ENCODE measurements around the gene OSTM1.
A peak's percentile ranks its signal among the peaks of the same experiment; 100 is the strongest.

OSTM1 gene, protein sequence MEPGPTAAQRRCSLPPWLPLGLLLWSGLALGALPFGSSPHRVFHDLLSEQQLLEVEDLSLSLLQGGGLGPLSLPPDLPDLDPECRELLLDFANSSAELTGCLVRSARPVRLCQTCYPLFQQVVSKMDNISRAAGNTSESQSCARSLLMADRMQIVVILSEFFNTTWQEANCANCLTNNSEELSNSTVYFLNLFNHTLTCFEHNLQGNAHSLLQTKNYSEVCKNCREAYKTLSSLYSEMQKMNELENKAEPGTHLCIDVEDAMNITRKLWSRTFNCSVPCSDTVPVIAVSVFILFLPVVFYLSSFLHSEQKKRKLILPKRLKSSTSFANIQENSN

DNA sequence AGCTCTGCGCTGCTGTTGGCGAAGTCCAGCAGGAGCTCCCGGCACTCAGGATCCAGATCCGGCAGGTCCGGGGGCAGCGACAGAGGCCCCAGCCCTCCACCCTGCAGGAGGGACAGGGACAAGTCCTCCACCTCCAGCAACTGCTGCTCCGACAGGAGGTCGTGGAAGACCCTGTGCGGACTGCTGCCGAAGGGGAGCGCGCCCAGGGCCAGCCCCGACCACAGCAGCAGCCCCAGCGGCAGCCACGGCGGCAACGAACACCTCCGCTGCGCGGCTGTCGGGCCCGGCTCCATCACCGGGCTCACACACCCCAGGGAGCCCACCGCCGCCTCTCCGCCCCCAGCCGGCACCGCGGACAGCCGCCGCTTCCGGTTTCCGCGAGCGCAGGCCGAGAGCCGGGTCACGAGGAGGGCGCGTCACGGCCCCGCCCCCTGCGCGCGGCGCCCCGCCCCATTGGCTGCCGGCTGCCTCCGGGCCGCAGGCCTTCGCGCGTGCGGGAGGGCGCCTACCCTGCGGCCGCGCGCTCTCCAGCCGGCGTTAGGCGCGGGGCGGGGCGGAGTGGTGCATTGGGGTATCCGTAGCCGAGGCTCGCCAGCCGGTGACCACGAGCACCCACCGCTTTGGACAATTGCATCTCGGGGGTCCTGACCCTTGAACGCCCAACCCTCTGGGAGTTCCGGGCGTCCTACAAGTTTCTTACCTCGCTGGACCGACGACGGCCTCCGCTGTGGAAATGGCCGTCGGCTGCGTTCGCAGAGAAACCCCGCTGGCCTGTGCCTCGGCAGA lies at the start of gene OSTM1:
TSS of gene OSTM1 (minus strand) at position 383 of the 786 bp plus-strand sequence. CDS start at position 293, 90 bp downstream.
- peak; percentile 84 for DNase-seq

DNA sequence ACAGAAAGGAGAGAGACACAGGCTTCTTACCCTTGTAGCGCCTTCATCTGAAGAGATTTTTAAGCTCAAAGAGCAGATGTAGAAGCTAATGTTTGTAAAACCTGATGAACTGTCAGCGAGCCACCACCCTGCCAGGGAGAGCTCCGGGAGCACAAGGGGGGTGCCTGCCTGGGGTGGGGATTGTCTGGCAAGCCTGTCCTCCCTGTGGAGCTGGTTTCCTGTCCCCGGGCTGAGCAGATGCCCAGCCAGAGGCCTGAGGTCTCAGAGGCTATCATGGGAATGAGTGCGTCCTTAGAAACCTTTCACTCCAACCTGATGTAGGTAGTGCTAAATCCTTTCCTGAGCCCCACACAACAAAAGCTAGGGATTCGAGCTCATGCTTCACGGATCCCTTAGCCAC lies 49.4 kb upstream of the OSTM1 start:
- no peak for DNase-seq

DNA sequence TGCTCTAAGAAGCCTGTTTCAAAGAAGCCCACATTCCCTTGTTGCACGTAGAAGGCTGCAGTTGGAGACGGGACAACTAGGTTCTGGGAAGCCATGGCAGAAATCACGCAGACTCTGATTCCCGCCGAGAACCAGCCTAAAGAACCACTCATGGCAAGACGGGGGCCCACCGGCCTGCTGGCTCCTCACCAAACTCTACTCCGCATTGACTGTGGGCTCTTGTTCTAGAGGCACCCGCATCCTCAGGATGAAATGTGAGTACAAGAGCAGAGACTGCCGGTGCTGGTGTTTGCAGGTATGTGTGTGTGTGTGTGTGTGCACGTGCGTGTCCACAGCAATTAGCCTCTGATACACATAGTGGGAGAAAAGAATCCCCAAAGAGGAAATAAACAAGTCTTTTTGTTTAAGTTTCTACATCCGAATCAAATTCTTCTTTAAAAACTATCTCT lies 49.0 kb upstream of the OSTM1 start:
- DNase-seq: no peak

DNA sequence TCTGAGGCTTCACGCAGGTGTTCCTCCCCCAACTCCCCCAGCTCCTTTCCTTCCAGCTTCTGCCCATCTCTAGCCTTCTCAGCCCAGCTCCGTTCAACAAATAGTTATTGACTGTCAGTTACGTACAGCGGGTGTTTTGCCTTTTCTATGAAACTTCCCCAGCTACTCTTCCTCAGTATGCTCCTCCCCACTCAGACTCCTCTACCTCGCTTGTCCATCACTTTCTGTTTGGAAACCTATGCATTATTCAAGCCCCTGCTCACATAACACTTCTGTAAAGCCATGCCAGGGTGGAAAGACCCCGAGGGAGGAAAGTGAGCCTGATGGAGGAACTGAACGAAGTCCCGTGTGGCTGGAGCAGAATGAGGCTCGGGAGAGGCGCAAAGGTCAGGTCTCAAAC lies 47.1 kb upstream of the OSTM1 start:
- no peak for DNase-seq

DNA sequence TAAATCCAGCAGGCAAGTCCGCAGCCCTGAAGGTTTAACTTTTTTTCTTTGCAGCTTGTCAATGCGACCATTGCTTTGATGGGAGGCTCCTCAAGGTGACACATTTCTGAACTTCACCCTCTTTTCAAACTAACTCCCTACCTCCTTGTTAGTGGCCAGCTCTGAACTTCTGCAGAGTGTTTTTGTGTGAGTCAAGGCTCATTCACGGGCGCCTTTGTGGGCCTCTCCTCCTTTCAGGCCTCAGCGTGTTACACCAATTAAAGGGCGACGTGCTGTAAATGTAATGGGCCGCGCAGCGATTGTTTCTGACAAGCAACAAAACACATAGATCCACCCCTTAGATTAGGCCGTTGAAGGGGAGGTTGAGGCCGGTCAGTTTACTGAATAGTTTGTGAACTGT lies 45.8 kb upstream of the OSTM1 start:
- no peak for DNase-seq

DNA sequence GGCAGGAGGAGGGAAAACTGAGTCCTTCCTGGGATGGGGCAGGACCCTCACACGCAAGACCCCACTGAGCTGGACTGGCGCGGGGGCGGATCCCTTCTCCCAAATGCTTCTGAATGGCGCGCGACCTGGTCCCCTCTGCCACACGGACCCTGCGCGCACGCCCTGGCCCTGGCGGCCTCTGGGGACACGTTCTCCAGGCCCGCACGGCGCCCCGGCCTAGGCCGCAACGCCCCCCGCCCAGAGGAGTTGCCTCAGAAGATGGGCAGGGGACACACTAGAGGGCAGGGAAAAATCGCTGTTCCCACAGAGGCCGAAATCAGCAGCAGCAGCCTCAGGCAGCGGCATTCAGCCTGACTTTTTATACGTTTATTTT lies 45.2 kb upstream of the OSTM1 start:
- DNase-seq: no peak

DNA sequence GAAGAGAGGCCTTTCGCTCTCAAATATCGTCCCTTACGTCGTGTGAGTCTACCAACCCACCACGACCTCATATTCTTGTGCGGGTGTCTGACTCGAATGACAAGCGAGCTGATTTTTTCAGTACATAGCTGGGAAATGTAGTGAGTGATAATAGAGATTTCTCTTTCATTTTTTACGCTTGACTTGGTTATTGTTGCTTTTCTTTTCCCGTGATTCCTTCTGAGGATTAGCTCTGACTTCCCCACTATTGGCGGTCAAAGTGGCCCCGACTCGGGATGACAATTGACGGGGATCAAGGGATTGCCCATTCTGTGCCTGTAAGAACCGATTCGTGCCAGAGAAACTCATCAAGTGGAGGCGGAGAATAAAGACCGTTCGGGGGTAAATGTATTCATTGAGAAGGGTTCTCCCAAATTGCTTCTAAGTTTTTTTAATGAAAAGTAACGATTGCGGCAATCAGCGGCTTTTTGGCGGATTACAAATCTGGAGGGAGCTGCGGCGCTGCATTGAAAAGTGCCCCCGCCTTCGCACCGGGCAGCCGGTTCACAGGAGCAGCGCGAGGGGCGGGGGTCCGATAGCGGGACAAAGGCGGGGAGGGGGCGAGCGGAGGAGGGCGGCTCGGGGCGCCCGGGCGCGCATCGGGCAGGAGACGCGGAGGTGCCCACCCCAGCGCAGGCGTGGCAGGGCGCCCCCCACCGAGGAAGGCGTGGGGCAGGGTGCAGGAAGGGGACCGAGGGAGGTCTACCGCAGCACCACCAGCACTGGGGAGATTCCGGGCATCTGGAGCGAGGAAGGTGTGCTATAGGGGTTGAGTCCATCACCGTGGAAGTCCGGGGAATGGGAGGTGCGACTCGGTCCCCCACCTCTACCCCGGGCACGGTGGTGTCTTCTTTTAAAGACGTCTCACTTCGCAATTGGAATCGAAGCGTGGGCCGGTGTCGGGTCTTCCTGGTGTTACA lies 44.5 kb upstream of the OSTM1 start:
- no peak for DNase-seq

DNA sequence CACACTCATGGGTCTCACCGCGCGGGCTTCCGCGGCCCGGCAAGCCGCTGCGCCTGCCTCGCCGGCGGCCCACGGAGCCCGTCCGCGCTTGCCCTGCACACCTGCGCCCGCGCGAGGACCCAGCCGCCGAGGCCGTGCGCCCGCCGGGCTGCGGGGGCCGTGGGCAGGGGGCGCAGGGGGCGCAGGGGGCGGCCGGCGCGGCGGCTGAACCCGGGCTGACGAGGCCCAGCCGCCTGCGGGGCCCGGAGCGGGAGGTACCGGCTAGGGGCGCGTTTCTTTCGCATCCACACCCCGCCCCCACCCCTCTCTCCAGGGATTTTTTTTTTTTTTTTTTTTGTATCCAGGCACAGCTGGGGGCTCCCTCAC lies 43.8 kb upstream of the OSTM1 start:
- DNase-seq: no peak

DNA sequence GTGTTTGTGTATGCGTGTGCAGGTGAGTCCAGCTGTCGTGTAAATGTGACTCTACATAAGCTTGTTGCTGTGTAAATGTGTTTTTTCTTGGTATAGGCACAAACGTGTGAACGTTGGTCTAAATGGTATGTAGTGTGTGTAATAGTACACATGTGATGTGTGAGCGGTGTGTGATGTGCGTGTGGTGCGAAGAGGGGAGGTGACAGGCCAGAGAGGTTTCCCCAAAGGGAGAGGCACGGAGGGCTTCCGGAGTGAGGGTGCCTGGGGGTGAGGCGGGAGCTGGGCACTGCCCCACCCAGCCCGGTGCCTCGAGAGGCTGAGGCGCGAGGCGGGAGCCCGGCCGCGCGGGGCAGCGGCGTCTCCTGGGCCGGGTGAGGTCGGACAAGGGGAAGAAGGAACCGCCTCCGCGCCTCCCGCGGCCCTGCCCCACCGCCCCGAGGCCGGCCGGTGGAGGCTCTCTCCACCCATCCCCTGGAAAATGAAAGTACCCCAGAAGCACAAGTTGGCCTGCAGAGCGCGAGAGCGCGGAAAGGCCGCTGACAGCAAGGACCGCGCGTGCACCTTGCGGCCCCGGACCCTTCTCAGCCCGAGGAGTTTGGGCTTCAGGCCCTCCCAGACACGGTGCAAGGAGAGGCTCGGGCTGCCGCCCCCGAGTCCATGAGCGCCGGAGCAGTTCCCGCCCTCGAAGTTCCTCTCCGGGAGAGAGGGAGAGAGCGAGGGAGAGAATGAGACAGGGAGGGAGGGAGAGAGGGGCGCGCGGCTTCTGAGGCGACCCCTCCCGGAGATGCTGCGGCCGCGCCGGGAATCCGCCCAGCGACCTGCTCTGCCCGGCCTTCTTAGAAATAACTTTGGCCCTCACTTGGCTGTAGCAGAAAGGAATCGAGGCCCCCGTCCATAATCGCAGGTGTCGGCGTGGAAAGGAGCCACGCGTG lies 43.2 kb upstream of the OSTM1 start:
- no peak for DNase-seq

DNA sequence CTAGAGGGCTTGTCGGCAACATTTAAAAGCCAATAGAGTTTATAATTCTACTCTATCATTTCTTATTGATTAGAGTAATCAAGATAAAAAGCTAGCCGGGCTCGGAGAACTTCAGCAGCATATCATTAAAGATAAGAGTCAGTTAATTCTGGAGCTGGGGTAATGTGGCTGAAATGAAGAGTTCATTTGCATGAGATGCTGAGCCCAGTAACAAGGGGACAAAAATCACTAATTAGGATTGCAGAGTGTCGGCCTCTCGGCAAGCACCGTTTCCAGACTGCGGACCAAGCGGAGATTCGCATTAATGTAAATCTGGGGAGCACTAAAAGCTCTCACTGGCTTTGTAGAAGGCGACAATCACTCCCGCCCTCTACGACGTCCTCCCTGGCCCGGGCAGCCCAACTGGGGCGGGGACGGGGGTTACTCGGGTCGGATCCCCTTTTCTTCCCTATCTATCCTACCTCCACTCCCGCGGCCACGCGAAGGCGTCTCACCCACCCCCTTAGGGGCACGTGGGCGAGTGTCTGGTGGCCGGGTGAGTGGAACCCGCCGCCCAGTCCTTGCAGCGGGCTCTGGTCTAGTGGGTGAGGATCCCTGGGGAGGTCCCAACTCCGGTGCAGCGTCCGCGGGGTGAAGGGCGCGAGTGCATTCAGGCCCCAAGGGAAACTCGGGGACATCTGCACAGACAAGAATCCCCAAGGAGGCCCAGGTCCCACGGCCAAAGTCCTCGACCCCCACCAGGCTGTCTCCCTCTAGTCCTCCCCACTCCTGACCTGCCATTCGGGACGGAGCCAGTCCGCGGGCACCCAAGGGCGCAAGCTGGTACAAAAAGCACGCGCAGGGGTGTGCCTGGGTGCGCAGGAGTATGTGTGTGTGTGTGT lies 42.2 kb upstream of the OSTM1 start:
- DNase-seq: no peak

DNA sequence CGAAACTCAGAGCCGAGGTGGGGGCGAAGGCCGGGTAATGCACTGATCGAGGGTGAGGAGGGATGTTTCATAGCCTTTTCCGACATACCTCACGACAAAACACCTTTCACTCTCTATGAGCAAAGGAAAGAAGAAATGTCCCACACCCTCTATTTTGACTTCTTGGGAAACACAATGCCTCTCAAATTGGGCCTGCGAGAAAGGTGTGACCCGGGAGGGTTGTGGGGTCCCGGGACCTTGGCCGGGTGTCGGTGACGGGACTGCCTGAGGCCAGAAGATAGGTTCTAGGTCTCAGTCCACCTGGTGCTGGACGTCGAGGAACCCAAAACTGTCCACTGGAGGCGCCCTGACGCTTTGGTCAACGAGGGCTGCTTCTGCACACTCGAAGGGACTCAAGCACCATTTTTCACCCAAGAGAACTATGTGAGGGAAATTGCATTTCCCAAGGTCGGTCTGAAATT lies 41.1 kb upstream of the OSTM1 start:
- peak; percentile 13 for DNase-seq

DNA sequence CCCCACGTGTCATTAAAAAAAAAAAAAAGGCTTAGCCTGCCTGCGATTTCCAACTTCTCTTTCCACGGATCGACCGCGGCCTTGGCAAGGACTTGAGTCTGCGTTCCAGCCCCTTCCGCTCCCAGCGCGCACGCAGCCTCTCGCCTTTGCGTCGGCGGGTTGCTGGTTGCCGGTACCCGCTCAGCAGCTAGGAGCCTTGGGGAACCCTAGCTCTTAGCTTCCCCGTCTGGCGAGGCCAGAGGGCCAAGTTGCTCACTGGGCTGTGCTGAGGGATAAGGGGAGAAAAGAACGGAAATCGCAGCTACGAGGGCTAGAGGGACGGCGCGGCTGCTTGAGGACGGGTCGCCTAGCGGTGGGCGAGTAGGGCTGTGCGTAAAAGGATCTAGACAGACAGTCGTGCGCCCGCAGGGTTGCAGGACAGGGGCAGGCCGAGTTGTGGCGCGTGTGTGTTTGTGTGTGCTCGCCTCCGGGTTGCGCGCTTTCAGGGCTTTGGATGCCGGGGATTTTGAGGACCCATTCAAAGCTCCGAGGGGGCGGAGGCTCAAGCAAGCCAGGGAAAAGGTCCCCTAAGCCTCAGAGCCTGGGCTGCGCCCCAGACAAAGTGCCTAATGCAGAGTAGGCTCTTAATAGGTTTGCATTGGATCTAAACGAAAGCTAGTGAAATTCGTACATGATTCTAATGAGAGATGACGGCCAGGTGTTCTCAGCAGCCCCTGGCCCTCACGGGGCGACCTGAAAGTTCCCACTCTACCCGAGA lies 40.5 kb upstream of the OSTM1 start:
- DNase-seq: peak; percentile 84

DNA sequence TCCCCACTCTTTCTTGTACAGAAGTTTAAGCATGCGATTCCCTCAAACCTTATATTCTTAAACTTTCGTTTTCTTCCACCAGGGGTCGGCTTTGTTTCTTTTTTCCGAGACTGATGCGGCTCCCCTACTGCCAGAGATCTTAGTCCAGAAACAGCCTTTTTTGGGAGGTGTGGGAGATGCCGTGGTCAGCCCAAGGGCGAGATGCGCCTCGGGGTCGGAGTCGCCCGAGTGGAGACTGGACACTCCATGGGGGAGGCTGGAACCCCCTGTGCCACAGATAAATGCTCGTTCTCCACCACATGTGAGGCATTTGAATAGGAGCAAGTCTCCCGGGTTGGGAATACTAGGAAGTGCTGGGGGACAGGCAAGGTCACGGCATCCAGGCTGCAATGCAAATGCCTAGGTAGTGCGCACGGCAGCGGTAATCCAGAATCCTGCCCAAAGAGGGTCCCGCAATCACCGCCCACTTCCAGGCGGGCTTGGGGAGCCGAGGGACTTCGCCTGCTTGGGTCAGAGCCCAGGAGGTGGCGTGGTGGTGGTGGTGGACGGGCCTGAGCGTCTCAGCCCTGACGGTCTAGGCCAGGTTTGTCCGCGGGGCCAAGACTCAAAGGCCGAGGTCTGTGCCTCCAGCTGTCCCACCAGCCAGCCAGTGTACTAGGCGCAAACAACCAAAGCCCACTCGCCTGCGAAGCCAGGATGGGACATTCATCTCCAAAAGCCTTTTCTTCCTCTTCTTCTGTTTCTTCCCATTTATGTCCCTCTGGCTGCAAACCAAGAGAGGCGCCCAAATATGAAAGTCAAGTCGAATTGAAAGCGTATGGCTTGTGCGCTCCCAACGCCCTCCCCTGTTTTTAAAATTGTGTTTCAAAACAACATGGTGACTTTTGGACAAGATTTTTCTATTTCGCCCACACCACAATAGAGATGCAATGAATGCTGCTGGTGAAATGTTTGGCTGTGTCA lies 39.3 kb upstream of the OSTM1 start:
- DNase-seq: peak; percentile 33

DNA sequence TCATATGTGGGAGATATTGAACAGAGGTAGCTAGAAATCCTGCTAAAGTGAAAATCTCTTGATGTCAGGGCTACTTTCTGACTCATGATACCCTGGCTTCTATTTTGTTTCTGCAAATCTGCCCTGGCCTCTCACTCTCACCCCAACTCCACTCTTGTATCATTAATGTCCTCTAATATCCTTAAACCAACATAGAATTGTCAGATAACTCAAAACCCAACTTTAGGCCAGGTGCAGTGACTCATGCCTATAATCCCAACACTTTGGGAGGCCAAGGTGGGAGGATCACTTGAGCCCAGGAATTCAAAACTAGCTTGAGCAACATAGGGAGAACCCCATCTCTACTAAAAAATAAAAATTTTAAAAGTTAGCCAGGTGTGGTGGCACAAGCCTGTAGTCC lies 33.8 kb upstream of the OSTM1 start:
- no peak for DNase-seq

DNA sequence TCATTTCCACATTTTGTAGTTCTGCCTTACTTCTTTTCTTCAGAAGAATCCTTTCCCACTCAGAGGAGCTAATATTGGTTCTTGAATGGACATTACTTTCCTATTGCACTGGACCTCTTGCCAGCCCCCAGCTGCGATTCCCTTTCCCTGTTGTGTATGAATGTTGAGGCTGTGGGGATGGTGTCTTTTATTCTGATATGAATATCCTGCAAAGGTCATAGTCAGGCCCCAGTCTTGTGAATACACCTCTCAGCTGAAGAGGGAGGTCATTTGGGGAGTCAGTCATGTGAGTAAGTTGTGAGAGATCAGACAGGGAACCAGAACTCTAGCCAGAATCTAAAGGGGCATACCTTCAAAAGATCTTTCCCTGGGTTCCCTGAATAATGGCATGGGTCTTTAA lies 32.6 kb upstream of the OSTM1 start:
- DNase-seq: no peak

DNA sequence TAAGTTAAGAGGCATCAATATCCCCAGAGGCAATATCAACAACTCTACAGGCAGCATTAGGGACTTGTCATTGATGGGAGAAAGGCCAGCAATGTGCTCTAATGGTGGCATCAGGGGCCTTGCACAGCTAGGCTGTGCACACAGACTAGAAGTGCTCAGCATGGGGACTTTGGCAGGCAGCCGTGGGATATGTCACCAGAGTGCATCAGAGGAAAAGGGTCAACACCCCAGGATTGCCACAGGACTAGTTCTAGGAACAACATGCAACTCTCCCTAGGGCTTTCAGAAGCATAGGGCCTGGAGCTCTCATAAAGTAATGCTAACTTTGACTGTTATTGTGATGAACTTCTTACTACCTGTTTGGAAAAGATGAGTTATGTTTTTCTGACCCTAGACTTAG lies 32.2 kb upstream of the OSTM1 start:
- no peak for DNase-seq

DNA sequence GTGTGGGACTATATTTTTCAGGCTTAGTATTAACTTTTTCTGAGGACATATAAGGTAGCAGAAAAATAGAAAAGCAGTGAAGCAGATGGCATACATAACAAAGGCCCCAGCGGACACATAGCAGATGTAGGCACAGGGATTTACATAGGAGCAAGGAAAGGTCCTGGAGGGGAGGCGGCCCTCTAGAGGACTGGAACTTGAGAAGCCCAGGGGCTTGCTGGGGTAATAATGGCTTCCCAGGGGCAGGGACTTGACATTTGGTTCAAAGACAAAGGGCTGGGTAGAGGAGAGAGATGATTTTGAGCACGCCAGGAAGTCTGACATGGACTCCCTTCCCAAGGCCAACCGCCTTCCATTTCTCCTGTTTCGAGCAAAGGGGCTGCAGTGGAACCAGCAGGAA lies 31.7 kb upstream of the OSTM1 start:
- no peak for DNase-seq

DNA sequence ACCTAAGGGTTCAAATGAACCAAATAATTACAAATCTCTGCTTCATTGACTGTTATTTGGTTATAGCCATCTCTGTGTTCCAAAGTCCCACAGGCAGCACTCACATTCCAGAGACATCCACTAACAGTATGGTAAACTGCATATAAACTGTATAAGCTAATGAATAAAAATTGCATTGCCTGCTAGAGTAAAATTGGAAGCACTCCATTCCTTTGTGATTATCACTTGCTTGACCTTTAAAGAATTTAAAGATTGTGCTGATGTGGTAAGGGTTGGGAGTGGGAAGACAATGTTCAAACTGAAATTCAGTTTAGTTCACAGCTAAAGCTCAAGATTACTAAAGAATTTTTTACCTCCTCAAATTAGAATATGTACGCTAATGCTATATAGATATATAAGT lies 31.0 kb upstream of the OSTM1 start:
- DNase-seq: no peak

DNA sequence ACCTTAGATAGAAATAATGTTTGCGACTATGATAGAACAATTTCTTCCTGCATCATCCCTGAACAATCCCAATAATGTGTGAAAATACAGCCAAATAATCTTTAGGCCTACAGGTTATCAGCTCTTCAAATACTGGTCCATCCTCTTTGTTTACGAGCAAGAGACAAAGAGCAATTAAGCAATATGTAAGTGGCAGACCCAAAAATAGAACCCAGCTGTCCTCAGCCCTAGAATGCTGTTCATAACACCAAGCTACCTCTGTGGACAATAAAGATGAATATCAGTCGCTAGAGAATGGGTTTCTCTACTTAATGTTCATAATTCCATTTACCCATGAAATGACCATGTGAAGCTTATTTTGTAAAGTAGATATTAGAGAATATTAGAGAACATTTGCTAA lies 28.4 kb upstream of the OSTM1 start:
- DNase-seq: no peak
